Mammary epithelial cell (primary cell): ENCODE results near the gene ZNF236.

Experiments
- EZH2 ChIP-seq: IDR thresholded peaks from 2 replicates; pipeline ENCODE4 v1.6.1; 2012; ENCODE audit warnings: low read length, inconsistent platforms, borderline replicate concordance
- TF ChIP-seq, protein P1 (sequence below), 2 donors: IDR thresholded peaks in 1 of 2; conservative IDR thresholded peaks in 1 of 2; 2 replicates each; pipeline ENCODE4 v1.5.1; 2011 to 2012; ENCODE audit warnings: inconsistent platforms in 2 of 2, low read length in 2 of 2, mild to moderate bottlenecking in 2 of 2, control low read depth in 1 of 2, low read depth in 1 of 2; ENCODE audit not compliant: insufficient read depth in 1 of 2; ENCODE audit errors: extremely low read depth in 1 of 2

DNA sequence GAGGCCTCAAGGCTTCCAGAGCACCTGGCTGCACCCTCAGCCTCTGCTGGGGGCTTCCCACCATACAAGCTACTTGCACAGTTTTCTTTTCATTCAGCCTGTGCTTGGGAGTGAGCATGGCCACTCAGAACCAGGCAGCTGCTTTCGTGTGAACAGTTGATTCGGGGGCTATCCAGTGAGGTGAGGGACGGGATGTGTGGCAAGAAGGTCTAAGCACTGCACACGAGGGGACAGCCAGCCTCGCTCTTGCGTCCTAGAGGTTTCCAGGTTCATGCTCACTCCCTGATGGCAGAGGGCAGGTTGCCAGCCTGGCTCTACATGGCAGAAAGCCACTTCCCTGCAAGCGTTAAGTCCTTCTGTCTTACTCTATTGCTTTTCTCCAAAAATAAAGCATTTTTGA, 164.0 kb downstream of the ZNF236 start:
- TF ChIP-seq, protein P1, sequence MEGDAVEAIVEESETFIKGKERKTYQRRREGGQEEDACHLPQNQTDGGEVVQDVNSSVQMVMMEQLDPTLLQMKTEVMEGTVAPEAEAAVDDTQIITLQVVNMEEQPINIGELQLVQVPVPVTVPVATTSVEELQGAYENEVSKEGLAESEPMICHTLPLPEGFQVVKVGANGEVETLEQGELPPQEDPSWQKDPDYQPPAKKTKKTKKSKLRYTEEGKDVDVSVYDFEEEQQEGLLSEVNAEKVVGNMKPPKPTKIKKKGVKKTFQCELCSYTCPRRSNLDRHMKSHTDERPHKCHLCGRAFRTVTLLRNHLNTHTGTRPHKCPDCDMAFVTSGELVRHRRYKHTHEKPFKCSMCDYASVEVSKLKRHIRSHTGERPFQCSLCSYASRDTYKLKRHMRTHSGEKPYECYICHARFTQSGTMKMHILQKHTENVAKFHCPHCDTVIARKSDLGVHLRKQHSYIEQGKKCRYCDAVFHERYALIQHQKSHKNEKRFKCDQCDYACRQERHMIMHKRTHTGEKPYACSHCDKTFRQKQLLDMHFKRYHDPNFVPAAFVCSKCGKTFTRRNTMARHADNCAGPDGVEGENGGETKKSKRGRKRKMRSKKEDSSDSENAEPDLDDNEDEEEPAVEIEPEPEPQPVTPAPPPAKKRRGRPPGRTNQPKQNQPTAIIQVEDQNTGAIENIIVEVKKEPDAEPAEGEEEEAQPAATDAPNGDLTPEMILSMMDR (conservative IDR thresholded peaks at IDR 0.05 in 1 of 2, IDR thresholded peaks at IDR 0.05 in 1 of 2; ENCODE audit: extremely low read depth in 1 of 2, insufficient read depth in 1 of 2, low read depth in 1 of 2, low read length in 2 of 2) = no peak
- TF ChIP-seq EZH2 = no peak
